HEK293 (cell line): ENCODE measurements around the gene METRNL.

Experiments
- CTCF ChIA-PET: fragments of 350-600 bp; formaldehyde crosslinking; extraction: SDS; loops from one replicate; lab custom pipeline; 2021; ENCODE audit warnings: antibody characterized with exemption; lab: Yijun Ruan, JAX
- POLR2A ChIA-PET: fragments of 300-600 bp; formaldehyde crosslinking; extraction: SDS; loops from one replicate; lab custom pipeline; 2020; ENCODE audit warnings: antibody characterized with exemption, inconsistent platforms; lab: Yijun Ruan, JAX
- H3K27ac ChIP-seq: fragments of 200-500 bp; sonication (Bioruptor generic); 2 replicates; pipeline ENCODE4 v1.5.1; 2014; ENCODE audit warnings: low read depth, low read length, control low read depth, inconsistent platforms; ENCODE audit errors: extremely low read depth
- H3K36me3 ChIP-seq, 2 experiments: fragments of 200-500 bp in 1 of 2; sonication (Bioruptor generic) in 1 of 2; 1 replicate in 1 of 2; 2 replicates in 1 of 2; pipeline ENCODE4 v1.5.1; 2014 to 2017; ENCODE audit warnings: inconsistent platforms in 2 of 2, low read length in 2 of 2; ENCODE audit not compliant: control insufficient read depth in 2 of 2, insufficient read depth in 1 of 2
- H3K4me1 ChIP-seq: fragments of 200-500 bp; sonication (Bioruptor generic); 2 replicates; pipeline ENCODE4 v1.5.1; 2014; ENCODE audit warnings: mild to moderate bottlenecking, low read length, inconsistent platforms; ENCODE audit not compliant: control insufficient read depth, insufficient read depth
- H3K4me3 ChIP-seq: 2 replicates; pipeline ENCODE4 v1.5.1; 2011; ENCODE audit warnings: low read depth, mild to moderate bottlenecking, control low read depth, low read length, moderate library complexity
- H3K9me3 ChIP-seq: fragments of 200-500 bp; sonication (Bioruptor generic); 2 replicates; pipeline ENCODE4 v1.5.1; 2014; ENCODE audit warnings: low read depth, low read length, inconsistent platforms; ENCODE audit not compliant: control insufficient read depth, insufficient read depth
- EGR2 ChIP-seq: fragments of 450-650 bp; formaldehyde crosslinking; IDR thresholded peaks from 2 replicates; pipeline ENCODE4 v1.5.1; 2016; ENCODE audit warnings: low read depth, missing biosample characterization, missing genetic modification characterization
- INSM2 ChIP-seq: fragments of 450-650 bp; formaldehyde crosslinking; IDR thresholded peaks from 2 replicates; pipeline ENCODE4 v1.5.1; 2016; ENCODE audit warnings: missing biosample characterization, missing genetic modification characterization
- KLF1 ChIP-seq: fragments of 450-650 bp; formaldehyde crosslinking; IDR thresholded peaks from 2 replicates; pipeline ENCODE4 v1.5.1; 2016; ENCODE audit warnings: missing biosample characterization, missing genetic modification characterization
- PRDM6 ChIP-seq: fragments of 450-650 bp; formaldehyde crosslinking; IDR thresholded peaks from 2 replicates; pipeline ENCODE4 v1.5.1; 2017; ENCODE audit warnings: missing biosample characterization, missing genetic modification characterization
- SETDB1 ChIP-seq: IDR thresholded peaks from one replicate; pipeline ENCODE4 v1.6.1; 2017; ENCODE audit warnings: mild to moderate bottlenecking, low read length, moderate library complexity, mixed read lengths; ENCODE audit not compliant: insufficient read length
- TRIM28 ChIP-seq: IDR thresholded peaks from 2 replicates; pipeline ENCODE4 v1.6.1; 2011; ENCODE audit warnings: low read length, control low read depth, borderline replicate concordance
- ZBTB10 ChIP-seq: fragments of 450-650 bp; formaldehyde crosslinking; IDR thresholded peaks from 2 replicates; pipeline ENCODE4 v1.5.1; 2016; ENCODE audit warnings: missing biosample characterization, missing genetic modification characterization
- ZBTB20 ChIP-seq: fragments of 450-650 bp; formaldehyde crosslinking; IDR thresholded peaks from 2 replicates; pipeline ENCODE4 v1.5.1; 2016; ENCODE audit warnings: missing biosample characterization, missing genetic modification characterization
- ZFHX2 ChIP-seq: fragments of 450-650 bp; formaldehyde crosslinking; conservative IDR thresholded peaks from 2 replicates; pipeline ENCODE4 v1.5.1; 2016; ENCODE audit warnings: missing biosample characterization, missing genetic modification characterization
- ZNF155 ChIP-seq: fragments of 450-650 bp; formaldehyde crosslinking; IDR thresholded peaks from 2 replicates; pipeline ENCODE4 v1.5.1; 2016; ENCODE audit warnings: missing biosample characterization, missing genetic modification characterization
- ZNF175 ChIP-seq: fragments of 450-650 bp; formaldehyde crosslinking; IDR thresholded peaks from 2 replicates; pipeline ENCODE4 v1.5.1; 2016; ENCODE audit warnings: missing biosample characterization, missing genetic modification characterization
- ZNF214 ChIP-seq: fragments of 450-650 bp; formaldehyde crosslinking; IDR thresholded peaks from 2 replicates; pipeline ENCODE4 v1.5.1; 2017; ENCODE audit warnings: missing biosample characterization, mild to moderate bottlenecking, missing genetic modification characterization, borderline replicate concordance
- ZNF391 ChIP-seq: fragments of 450-650 bp; formaldehyde crosslinking; IDR thresholded peaks from 2 replicates; pipeline ENCODE4 v1.5.1; 2016; ENCODE audit warnings: low read depth, missing biosample characterization, missing genetic modification characterization, borderline replicate concordance
- ZNF449 ChIP-seq: fragments of 450-650 bp; formaldehyde crosslinking; IDR thresholded peaks from 2 replicates; pipeline ENCODE4 v1.5.1; 2017; ENCODE audit warnings: missing biosample characterization, mild to moderate bottlenecking, missing genetic modification characterization, moderate library complexity
- ZNF529 ChIP-seq: fragments of 450-650 bp; formaldehyde crosslinking; IDR thresholded peaks from 2 replicates; pipeline ENCODE4 v1.5.1; 2017; ENCODE audit warnings: missing genetic modification characterization, missing biosample characterization; ENCODE audit not compliant: insufficient replicate concordance
- ZNF580 ChIP-seq: fragments of 450-650 bp; formaldehyde crosslinking; IDR thresholded peaks from 2 replicates; pipeline ENCODE4 v1.5.1; 2016; ENCODE audit warnings: missing biosample characterization, missing genetic modification characterization
- ZNF623 ChIP-seq: fragments of 450-650 bp; formaldehyde crosslinking; IDR thresholded peaks from 2 replicates; pipeline ENCODE4 v1.5.1; 2016; ENCODE audit warnings: missing biosample characterization, missing genetic modification characterization
- ZNF692 ChIP-seq: fragments of 450-650 bp; formaldehyde crosslinking; IDR thresholded peaks from 2 replicates; pipeline ENCODE4 v1.5.1; 2016; ENCODE audit warnings: missing biosample characterization, missing genetic modification characterization
- ZSCAN30 ChIP-seq: fragments of 450-650 bp; IDR thresholded peaks from 2 replicates; pipeline ENCODE4 v1.5.1; 2018; ENCODE audit warnings: missing biosample characterization, mild to moderate bottlenecking, missing genetic modification characterization, moderate library complexity

Gene METRNL

GRCh38 chr17:83108709-83109108 is 29.3 kb downstream of the METRNL start:
- ChIA-PET CTCF (no interaction called here), POLR2A (no interaction called here)

GRCh38 chr17:83109386-83109785 is 30.0 kb downstream of the METRNL start:
- no peaks in the 10 kb centered on the region for H3K36me3 ChIP-seq
- no peaks in the 10 kb centered on the region for H3K9me3 ChIP-seq
- H3K4me1 ChIP-seq: peaks cover 13% of the 10 kb centered on the region
- no peak for TF ChIP-seq PRDM6 (tag by site-specific recombination)
- no peak for TF ChIP-seq ZNF214 (tag by site-specific recombination)
- no peak for TF ChIP-seq ZNF175
- TF ChIP-seq ZSCAN30 (tag by site-specific recombination): no peak
- no peak for TF ChIP-seq ZNF623 (tag by site-specific recombination)
- no peak for TF ChIP-seq INSM2 (tag by site-specific recombination)
- ChIA-PET POLR2A (interaction anchor here (0.6 to 1.2 kb wide), 4 partner anchors 11 to 30 kb away, joined by 3 to 5 read pairs (median 4); partner anchors contain the start of gene METRNL), CTCF (interaction anchor here (0.8 kb wide), 1 partner anchor 16 kb away, joined by 3 read pairs; no protein-coding TSS in a partner anchor)
- no peak overlapping the region for H3K4me3 ChIP-seq
- no peak overlapping the region for H3K27ac ChIP-seq

More at GRCh38 chr17:83108709-83109108, 29.3 kb downstream of the METRNL start:
- no peak overlapping the region for H3K4me3 ChIP-seq
- no peak overlapping the region for H3K27ac ChIP-seq
- peaks cover 16% of the 10 kb centered on the region for H3K4me1 ChIP-seq
- H3K9me3 ChIP-seq: no peaks in the 10 kb centered on the region
- H3K36me3 ChIP-seq: no peaks in the 10 kb centered on the region
- TF ChIP-seq TRIM28 (peak; percentile 83; the same call in 1 of the 2 replicates), SETDB1 (peak; percentile 89), ZBTB10 (no peak)

GRCh38 chr17:83109793-83110645 is 30.6 kb downstream of the METRNL start:
- CTCF ChIA-PET: interaction anchor here (0.8 to 1.0 kb wide), 2 partner anchors 17 to 56 kb away, joined by 3 read pairs; no protein-coding TSS in a partner anchor
- H3K27ac ChIP-seq: no peak overlapping the region
- TF ChIP-seq ZNF391: no peak
- TF ChIP-seq ZNF580 (tag by site-specific recombination): no peak
- no peak for TF ChIP-seq ZNF529
- peak; percentile 74 for TF ChIP-seq KLF1 (tag by site-specific recombination)
- no peak for TF ChIP-seq SETDB1
- TF ChIP-seq ZFHX2 (tag by site-specific recombination): peak; percentile 92
- peak; percentile 55; the same call in 1 of the 2 replicates for TF ChIP-seq ZNF692 (tag by site-specific recombination)
- TF ChIP-seq ZNF449: peak; percentile 59
- peak; percentile 87 for TF ChIP-seq EGR2
- no peak for TF ChIP-seq ZNF155 (tag by site-specific recombination)
- peak; percentile 44; the same call in 1 of the 2 replicates for TF ChIP-seq ZBTB20 (tag by site-specific recombination)

More at GRCh38 chr17:83109793-83110645, 30.6 kb downstream of the METRNL start:
- H3K9me3 ChIP-seq: no peaks in the 10 kb centered on the region
- peak overlapping the region; percentile 43 for H3K4me3 ChIP-seq
- peaks cover 13% of the 10 kb centered on the region for H3K4me1 ChIP-seq
- POLR2A ChIA-PET: interaction anchor here (0.6 to 1.2 kb wide), 4 partner anchors 12 to 30 kb away, joined by 3 to 5 read pairs (median 4); partner anchors contain the start of gene METRNL
- no peaks in the 10 kb centered on the region for H3K36me3 ChIP-seq
